GM21825 (cell line): ENCODE data around the gene ARID3A.
A peak's percentile ranks its signal among the peaks of the same experiment; 100 is the strongest.

Experiments
- ATAC-seq: cut with Tn5 transposase; IDR thresholded peaks from one replicate; pipeline ENCODE4 v1.9.1; 2021; ENCODE audit warnings: mild to moderate bottlenecking, moderate library complexity; ENCODE audit not compliant: unreplicated experiment

ARID3A gene

DNA sequence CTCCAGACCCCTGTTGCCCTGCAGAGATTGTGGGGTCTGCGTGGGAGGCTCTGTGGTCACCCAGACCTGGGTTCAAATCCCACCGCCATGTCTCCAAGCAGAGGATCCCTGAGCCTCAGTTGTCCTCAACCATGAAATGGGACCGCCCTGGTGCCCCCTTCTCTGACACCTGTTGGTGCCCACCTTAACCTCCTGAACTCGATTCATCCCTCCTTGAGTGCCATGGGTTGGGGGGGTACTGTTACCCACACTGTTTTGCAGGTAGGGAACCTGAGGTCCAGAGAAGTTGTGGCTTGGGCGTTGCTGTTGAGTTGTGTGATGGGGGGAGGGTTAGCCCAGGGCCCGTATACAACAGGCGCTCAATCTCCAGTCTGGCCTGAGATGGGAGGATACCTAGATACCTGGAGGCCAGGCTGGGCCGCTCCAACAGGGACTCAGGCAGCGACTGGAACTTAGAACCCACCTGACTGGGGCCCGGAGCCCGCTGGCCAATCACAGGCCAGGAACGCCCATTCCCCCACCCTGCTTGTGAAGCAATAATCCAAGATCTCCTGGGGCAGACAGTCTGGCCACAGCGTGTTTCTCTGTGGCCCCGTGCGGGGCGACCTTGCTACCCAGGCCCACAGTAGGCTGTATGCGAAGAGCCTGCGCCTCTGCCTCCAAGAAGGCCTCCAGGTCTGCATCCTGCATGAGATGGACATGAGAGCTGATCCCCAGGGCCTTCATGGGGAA is 2.8 kb downstream of the ARID3A start:
- no peak for ATAC-seq

GRCh38 chr19:929203-929890 is 3.5 kb downstream of the ARID3A start:
- ATAC-seq: no peak

DNA sequence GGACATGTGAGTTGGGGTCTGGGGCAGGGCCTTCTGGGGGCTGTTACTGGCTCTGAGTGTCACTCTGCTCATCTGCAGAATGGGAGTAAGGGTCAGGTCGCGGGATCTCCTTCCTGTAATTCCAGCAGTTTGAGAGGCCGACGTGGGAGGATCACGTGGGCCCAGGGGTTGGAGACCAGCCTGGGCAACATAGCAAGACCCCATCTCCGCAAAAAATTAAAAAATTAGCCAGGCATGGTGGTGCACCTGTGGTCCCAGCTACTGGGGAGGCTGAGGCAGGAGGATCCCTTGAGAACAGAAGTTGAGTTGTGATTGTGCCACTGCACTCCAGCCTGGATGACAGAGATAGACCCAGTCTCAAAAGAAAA is 4.0 kb downstream of the ARID3A start:
- no peak for ATAC-seq

DNA sequence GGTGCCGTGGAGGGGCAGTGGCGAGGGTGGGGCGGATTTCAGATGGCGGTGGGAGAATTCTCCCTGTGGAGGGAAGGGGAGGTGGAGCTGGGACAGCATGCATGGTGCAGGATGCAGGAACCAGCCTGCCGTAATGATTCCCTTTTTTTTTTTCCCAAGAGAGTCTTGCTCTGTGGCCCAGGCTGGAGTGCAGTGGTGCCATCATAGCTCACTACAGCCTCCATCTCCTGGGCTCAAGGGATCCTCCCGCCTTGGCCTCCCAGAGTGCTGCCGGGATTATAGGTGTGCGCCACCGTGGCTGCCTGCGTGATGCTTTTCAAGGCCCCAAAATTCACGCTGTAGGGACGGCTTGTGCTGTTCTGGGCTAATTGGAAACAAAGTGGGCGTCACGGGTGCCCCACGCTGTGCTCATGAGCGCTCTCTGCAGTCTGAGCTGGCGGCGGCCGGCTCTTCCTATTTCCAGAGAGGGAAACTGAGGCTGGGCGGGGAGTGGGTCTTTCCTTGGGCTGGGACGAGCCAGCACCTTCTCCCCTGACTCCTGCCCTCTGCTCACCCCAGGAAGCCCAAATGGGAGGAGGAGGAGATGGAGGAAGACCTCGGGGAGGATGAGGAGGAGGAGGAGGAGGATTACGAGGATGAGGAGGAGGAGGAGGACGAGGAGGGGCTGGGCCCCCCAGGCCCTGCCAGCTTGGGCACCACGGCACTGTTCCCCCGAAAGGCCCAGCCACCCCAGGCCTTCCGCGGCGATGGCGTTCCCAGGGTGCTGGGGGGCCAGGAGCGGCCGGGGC is 6.2 kb downstream of the ARID3A start:
- ATAC-seq: no peak

DNA sequence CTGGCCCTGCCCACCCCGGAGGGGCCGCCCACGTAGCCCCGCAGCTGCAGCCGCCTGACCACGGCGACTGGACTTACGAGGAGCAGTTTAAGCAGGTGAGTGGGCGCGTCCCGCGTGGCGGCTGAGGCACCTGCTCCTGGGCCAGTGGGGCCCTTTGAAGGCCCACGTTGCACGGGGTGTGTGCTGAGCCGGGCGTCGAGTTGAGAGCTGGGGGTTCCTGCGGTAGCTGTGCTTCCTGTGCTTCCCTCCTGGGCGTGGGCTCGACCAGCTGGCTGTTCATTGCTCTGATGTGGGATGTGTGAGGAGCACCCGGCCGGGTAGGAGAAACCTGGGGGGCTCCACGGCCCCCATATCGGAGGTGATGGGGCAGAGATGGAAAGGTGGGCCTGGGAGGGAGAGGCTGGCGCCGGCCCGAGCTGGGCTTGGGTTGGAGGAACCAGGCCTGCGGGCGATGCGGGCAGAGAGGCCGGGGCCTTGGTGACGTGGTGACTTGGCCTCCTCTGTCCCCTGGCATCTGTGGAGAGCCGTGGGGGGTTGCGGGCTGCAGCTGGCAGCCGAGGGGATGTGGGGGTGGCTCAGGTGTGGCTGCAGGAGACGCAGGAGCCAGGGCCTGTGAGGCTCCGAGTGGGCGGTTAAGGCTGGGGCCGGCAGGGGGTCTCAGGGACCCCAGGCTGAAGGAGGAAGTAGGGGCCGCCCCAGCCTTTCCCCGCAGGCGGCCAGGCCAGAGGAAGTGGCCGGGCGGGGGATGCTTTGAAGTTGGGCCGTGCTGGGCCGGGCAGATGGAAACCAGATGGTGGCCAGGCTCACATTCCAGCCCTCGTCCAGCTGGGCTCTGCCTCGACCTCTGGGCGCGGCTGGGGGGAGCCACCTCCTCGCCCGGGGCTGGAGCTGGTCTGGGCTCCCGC is 7.1 kb downstream of the ARID3A start:
- no peak for ATAC-seq

- ATAC-seq: no peak
Measured at GRCh38 chr19:933553-933882, 7.7 kb downstream of the ARID3A start.

DNA sequence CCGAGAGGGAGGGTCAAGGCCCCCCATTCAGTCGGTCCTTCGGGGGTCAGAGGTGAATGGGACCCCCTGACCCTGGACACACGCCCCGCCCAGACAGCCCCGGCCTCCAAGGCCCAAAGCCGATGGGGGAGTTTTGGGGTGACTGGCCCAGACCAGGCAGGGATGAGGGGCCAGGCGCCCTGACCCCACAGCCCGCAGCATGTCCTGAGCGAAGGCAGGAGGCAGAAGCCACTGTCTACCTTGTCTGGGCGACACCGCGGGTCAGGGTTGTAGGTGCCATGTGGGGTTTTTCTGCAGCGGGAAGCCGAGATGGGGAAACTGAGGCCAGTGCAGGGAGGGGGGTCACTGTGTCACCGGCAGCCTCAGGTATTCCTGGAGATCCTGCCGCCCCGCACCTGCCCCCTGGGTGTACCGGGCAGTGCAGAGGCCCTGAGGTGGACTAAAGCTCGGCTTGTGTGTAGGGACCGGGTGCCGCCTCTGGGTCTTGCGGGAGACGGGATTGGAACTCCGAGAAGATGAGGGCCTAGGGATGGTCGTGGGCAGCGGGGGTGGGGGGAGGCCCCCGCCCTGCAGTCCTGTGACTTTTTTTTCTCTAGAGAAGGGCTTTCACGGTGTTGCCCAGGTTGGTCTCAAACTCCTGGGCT is 8.5 kb downstream of the ARID3A start:
- no peak for ATAC-seq

DNA sequence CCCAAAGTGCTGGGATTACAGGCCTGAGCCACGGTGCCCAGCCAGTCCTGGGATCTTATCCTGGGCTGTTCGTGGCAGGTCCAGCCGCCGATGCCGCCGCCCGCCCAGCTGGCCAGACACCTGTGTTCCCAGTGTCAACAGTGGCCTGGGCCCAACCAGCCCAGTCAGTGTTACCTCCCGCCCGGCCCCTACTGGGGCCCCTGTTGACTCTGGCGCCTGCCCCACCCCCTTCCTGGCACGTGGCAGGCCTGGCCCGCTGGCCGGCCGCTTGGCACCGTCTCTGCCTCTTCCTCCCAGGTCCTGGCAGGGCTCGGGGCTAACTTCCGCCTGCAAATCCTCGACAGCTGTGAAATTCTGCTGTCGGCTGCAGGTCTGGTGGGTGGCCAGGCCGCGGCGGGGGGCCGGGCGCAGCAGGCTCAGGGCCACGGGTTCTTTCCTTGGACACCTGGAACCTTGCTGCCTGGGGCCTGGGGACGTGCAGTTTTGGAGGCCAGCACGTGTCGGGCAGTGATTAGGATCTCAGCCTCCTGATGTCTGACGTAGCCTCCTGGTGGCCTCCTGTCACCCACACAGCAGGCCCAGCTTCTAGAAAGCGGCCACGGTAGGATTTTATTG is 9.1 kb downstream of the ARID3A start:
- ATAC-seq: no peak

DNA sequence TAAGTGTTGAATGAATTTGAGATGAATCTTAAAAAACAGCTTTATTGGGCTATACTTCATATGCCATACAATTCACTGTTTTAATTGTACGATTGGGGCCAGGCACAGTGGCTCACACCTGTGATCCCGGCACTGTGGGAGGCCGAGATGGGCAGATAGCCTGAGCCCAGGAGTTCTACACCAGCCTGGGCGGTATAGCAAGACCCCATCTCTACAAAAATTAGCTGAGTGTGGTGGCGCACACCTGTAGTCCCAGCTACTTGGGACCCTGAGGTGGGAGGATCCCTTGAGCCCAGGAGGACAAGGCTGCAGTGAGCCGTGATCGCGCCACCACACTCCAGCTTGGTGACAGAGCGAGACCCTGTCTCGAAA is 10.3 kb downstream of the ARID3A start:
- no peak for ATAC-seq

GRCh38 chr19:937259-937694 is 11.4 kb downstream of the ARID3A start:
- no peak for ATAC-seq

- ATAC-seq: no peak
Measured at GRCh38 chr19:938233-938923, 12.5 kb downstream of the ARID3A start.

GRCh38 chr19:939439-939838 is 13.6 kb downstream of the ARID3A start:
- ATAC-seq: no peak

GRCh38 chr19:939922-940321 is 14.1 kb downstream of the ARID3A start:
- ATAC-seq: no peak

GRCh38 chr19:940591-941291 is 14.9 kb downstream of the ARID3A start:
- peak; percentile 28 for ATAC-seq

GRCh38 chr19:941292-942132 is 15.7 kb downstream of the ARID3A start:
- ATAC-seq: peak; percentile 1

DNA sequence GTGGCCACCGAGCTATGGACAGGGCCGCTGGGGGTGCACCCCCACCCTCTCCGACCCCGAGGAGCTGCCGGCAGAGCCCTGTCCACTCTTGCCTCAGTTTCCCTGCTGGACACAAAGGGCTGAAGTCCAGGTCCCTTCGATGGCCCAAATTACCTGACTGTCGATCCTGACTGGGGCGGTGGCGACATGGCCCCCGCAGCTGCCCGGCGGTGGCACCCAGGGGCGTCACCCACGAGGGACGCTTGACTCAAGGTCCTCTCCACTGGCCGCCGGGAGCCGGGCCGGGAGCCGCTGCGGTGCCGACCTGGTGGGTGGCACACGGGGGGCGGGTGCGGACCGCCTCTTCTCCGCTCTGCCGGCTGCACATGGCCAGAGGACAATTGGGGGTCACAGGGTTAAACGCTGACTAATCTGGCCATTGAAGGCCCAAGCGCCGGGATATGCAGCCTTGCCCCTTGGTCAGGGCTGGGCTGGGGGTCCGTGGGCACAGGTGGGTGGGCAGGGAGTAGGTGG is 16.4 kb downstream of the ARID3A start:
- no peak for ATAC-seq

GRCh38 chr19:943551-944170 is 17.8 kb downstream of the ARID3A start:
- ATAC-seq: no peak
